Ovary (tissue), 3 donors: ENCODE measurements around the gene ATP8B4.

Experiments
- EP300 ChIP-seq: sonication (generic); formaldehyde crosslinking; IDR thresholded peaks from one replicate; pipeline ENCODE4 v1.6.1; 2017; ENCODE audit warnings: antibody characterized with exemption
- POLR2A ChIP-seq: fragments of 450-650 bp; IDR thresholded peaks from one replicate; pipeline ENCODE4 v1.6.1; 2017; ENCODE audit warnings: antibody characterized with exemption, mild to moderate bottlenecking, moderate library complexity
- TF ChIP-seq, protein P1 (sequence below), 3 donors: fragments of 450-650 bp in 2 of 3; fragments of 200-600 bp in 1 of 3; IDR thresholded peaks; one replicate each; pipeline versions ENCODE4 v1.5.1 to v1.8.0; 2016 to 2022; ENCODE audit warnings: antibody characterized with exemption in 3 of 3, mild to moderate bottlenecking in 1 of 3
- donor health status: DM: no; HTN: no; CAD: no.

DNA sequence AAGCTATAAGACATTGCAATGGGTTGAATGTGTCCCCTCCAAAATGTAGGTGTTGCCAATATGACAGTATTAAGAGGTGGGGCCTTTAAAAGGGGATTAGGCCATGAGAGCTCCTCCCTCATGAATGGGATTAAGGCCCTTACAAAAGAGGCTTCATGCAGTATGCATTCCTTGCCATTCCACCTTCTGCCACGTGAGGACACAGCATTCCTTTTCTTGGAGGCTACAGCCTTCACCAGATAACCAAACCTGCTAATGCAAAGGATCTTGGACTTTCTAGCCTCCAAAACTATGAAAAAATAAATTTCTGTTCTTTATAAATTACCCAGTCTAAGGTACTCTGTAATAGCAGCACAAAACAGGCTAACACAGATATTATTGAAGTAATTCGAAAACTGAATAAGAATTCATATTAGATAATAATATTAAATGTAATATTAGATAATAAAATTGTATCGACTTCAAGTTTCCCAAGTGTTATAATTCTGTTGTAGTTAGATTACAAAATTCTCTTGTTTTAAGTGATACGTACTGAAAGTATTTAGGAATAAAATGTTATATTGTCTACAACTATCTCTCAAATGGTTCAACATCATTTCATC, 29.4 kb upstream of the ATP8B4 start:
- TF ChIP-seq POLR2A: no peak
- TF ChIP-seq, protein P1, sequence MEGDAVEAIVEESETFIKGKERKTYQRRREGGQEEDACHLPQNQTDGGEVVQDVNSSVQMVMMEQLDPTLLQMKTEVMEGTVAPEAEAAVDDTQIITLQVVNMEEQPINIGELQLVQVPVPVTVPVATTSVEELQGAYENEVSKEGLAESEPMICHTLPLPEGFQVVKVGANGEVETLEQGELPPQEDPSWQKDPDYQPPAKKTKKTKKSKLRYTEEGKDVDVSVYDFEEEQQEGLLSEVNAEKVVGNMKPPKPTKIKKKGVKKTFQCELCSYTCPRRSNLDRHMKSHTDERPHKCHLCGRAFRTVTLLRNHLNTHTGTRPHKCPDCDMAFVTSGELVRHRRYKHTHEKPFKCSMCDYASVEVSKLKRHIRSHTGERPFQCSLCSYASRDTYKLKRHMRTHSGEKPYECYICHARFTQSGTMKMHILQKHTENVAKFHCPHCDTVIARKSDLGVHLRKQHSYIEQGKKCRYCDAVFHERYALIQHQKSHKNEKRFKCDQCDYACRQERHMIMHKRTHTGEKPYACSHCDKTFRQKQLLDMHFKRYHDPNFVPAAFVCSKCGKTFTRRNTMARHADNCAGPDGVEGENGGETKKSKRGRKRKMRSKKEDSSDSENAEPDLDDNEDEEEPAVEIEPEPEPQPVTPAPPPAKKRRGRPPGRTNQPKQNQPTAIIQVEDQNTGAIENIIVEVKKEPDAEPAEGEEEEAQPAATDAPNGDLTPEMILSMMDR (IDR thresholded peaks at IDR 0.05): no peak
- no peak for TF ChIP-seq EP300
